Thoracic aorta (tissue), 2 donors: ENCODE results near the gene CDH23. TPM values are rescaled to one million over a fixed set of nuclear protein-coding genes. Genes with fewer than 3 reads are reported as not detected.

Experiments
- ATAC-seq: fragments of 150-250 bp; one replicate; pipeline ENCODE4 v1.8.0; 2017; ENCODE audit warnings: low read depth; ENCODE audit not compliant: insufficient number of reproducible peaks, low FRiP score
- DNase-seq: peaks from one replicate; pipeline ENCODE4 v3.0.0-alpha.2; 2020; ENCODE audit warnings: low spot score
- H3K27ac ChIP-seq, 2 donors: fragments of 200-600 bp; sonication (generic); 1 replicate in 1 of 2; 2 replicates in 1 of 2; pipeline ENCODE4 v1.5.1; 2016; ENCODE audit warnings: mild to moderate bottlenecking in 2 of 2, moderate library complexity in 2 of 2
- H3K27me3 ChIP-seq: fragments of 200-600 bp; sonication (generic); replicated peaks from 2 replicates; pipeline ENCODE4 v1.6.0; 2016; ENCODE audit warnings: mild to moderate bottlenecking; ENCODE audit not compliant: insufficient read depth
- H3K36me3 ChIP-seq: fragments of 200-600 bp; sonication (generic); one replicate; pipeline ENCODE4 v1.5.1; 2016
- H3K4me1 ChIP-seq, 2 donors: fragments of 200-600 bp; sonication (generic); 1 replicate in 1 of 2; 2 replicates in 1 of 2; pipeline versions ENCODE4 v1.5.1 to v1.6.0; 2016; ENCODE audit warnings: low read depth in 2 of 2, mild to moderate bottlenecking in 1 of 2; ENCODE audit not compliant: control insufficient read depth in 1 of 2
- H3K4me3 ChIP-seq: fragments of 200-600 bp; sonication (generic); 2 replicates; pipeline ENCODE4 v1.5.1; 2016; ENCODE audit warnings: mild to moderate bottlenecking
- H3K9me3 ChIP-seq: fragments of 200-600 bp; sonication (generic); 2 replicates; pipeline ENCODE4 v1.5.1; 2016
- CTCF ChIP-seq: fragments of 200-600 bp; sonication (generic); IDR thresholded peaks from one replicate; pipeline ENCODE4 v1.5.1; 2019; ENCODE audit warnings: antibody characterized with exemption
- total RNA-seq, 2 donors: library from RNA; depleted of rRNA; stranded (reverse); fragments of >200 nt; gene quantifications; one replicate each; pipeline versions ENCODE4 v1.1.0 to v1.2.3, GENCODE V29; 2016

CDH23 gene
- total RNA-seq, 2 donors from 2014 or later, result 10.6 to 10.8 TPM

- H3K9me3 ChIP-seq, result no peaks in the 10 kb centered on the region
- H3K27ac ChIP-seq, result no peak overlapping the region
- no peaks in the 10 kb centered on the region for H3K4me1 ChIP-seq
- no peak for TF ChIP-seq CTCF
- no peak overlapping the region for H3K4me3 ChIP-seq
- H3K27me3 ChIP-seq, result no peaks in the 10 kb centered on the region
- no peak for DNase-seq
- no peaks in the 10 kb centered on the region for H3K36me3 ChIP-seq
- ATAC-seq, result no peak
Observed at GRCh38 chr10:71582506-71583475, 186.1 kb downstream of the CDH23 start.

GRCh38 chr10:71584461-71584860, 187.7 kb downstream of the CDH23 start:
- ATAC-seq (no peak), DNase-seq (no peak)
- Histone ChIP-seq H3K27me3 (no peaks in the 10 kb centered on the region), H3K36me3 (no peaks in the 10 kb centered on the region), H3K27ac (no peak overlapping the region), H3K4me1 (no peaks in the 10 kb centered on the region), H3K4me3 (no peak overlapping the region), H3K9me3 (no peaks in the 10 kb centered on the region)
- TF ChIP-seq CTCF, result no peak

GRCh38 chr10:71584902-71585563, 188.3 kb downstream of the CDH23 start:
- ATAC-seq, result no peak
- no peaks in the 10 kb centered on the region for H3K27me3 ChIP-seq
- TF ChIP-seq CTCF, result no peak
- no peak for DNase-seq
- no peak overlapping the region for H3K4me3 ChIP-seq
- H3K36me3 ChIP-seq, result no peaks in the 10 kb centered on the region
- H3K27ac ChIP-seq, result no peak overlapping the region
- H3K9me3 ChIP-seq, result no peaks in the 10 kb centered on the region
- no peaks in the 10 kb centered on the region for H3K4me1 ChIP-seq

GRCh38 chr10:71585564-71586290, 189.0 kb downstream of the CDH23 start:
- ATAC-seq (no peak), DNase-seq (no peak)
- Histone ChIP-seq H3K27me3 (no peaks in the 10 kb centered on the region), H3K36me3 (no peaks in the 10 kb centered on the region), H3K9me3 (no peaks in the 10 kb centered on the region), H3K4me1 (no peaks in the 10 kb centered on the region), H3K4me3 (no peak overlapping the region), H3K27ac (no peak overlapping the region)
- TF ChIP-seq CTCF, result no peak
